H54 (cell line): ENCODE measurements around the gene SHBG.

ENCODE experiments used
- DNase-seq: peaks from one replicate; pipeline ENCODE4 v3.0.0; 2011; ENCODE audit warnings: low spot score, mixed read lengths; ENCODE audit not compliant: insufficient read length
- FAIRE-seq: peaks from 3 replicates; lab custom pipeline; 2011; peaks lifted over from hg19 to GRCh38; lab: Jason Lieb, UNC
- POLR2A ChIP-seq: IDR thresholded peaks from 2 replicates; pipeline ENCODE4 v1.6.1; 2011; ENCODE audit warnings: low read depth, mild to moderate bottlenecking, low read length

SHBG gene

DNA sequence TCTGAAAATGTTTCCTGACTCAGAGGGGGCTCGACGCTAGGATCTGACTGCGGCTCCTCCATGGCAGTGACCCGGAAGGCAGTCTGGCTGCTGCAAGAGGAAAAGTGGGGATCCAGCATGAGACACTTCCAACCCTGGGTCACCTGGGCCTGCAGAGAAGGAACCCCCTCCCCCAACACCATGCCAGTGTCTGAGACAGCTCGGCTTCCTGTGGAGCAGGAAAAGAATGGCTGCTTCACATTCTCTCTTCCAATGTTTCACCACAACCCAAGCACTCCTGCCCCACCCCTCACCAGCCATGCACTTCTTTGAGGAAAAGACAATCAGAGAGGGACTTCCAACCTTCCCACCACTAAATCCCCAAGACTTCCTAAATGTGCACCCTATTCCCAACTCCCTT, 46.6 kb downstream of the SHBG start:
- DNase-seq: no peak
- FAIRE-seq: no peak

DNA sequence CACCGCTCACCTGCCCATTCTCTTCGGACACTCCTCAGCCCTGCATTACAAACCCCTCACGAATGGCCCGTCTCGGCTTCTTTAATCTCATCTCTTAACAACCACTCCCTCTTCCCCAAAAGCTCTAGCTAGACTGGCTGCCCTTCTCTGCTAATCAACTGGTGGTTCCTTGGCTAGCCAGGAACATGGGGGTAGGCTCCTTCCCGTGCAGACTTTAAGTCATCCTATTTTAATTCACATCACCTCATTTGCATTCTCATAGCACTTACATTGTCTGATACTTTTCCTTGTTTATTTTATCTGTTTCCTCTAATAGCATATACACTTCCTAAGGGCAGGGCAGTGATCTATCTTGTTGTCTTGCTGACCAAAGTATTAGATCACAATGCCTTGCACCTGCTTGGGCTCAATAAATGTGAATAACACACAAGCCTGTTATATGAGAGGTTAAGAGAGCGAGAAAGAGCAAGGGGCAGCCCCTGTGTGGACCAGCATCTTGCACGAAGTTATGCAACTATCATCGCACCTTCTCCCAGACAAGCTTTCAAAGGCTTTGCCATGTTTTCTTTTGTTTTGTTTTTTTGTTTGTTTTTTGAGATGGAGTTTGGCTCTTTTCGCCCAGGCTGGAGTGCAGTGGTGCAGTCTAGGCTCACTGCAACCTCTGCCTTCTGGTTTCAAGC, 47.6 kb downstream of the SHBG start:
- no peak for TF ChIP-seq POLR2A
- FAIRE-seq: no peak

More for the DNA sequence above, 46.6 kb downstream of the SHBG start:
- TF ChIP-seq POLR2A: no peak

More for the DNA sequence above, 47.6 kb downstream of the SHBG start:
- DNase-seq: no peak
